Measurements from ENCODE around the gene COA8. TPM values are rescaled to one million over a fixed set of nuclear protein-coding genes. Genes with fewer than 3 reads are reported as not detected.

COA8 gene
- total RNA-seq (2013; cell fraction: nucleolus; rRNA removed) = 21.6 and 28.1 TPM in 2 replicates
- total RNA-seq (2014; rRNA removed) (23.7 and 37.3 TPM in 2 replicates), total RNA-seq (2014; rRNA removed; fragmentation: Illumina TruSeq; extraction: Trizol) (22.7 and 24.2 TPM in 2 replicates), total RNA-seq (2021) (29.0 and 34.7 TPM in 2 replicates), polyA plus RNA-seq (2011; rRNA removed) (20.5 and 29.0 TPM in 2 replicates), polyA plus RNA-seq (2014; fragmentation: Illumina TruSeq; extraction: Trizol) (27.4 and 30.6 TPM in 2 replicates), polyA plus RNA-seq (2014; fragmentation: Nextera tagmentation; extraction: Ambion mirVana) (10 to 100 TPM in 1 of 2 experiments, 1 to 10 TPM in 1; 6.1 to 11.3 TPM), polyA plus RNA-seq (2014; rRNA removed) (32.8 and 33.7 TPM in 2 replicates), polyA plus RNA-seq (2016; fragmentation: Nextera tagmentation; extraction: Ambion mirVana) (10 to 100 TPM; 67.6 to 69.5 TPM), polyA minus RNA-seq (2011; rRNA and poly(A)+ RNA removed) (5.6 and 7.1 TPM in 2 replicates), Bru-seq, nascent RNA (percentile 77 among the genes with signal in this experiment), BruChase-seq, experiment 1, labeled RNA remaining after a 6-hour chase (percentile 89 among the genes with signal in this experiment), BruChase-seq, experiment 2, labeled RNA remaining after a 2-hour chase (percentile 84 among the genes with signal in this experiment)
- 11.5 TPM for polyA plus RNA-seq (2011; ENCODE audit: low read depth)
- polyA plus RNA-seq (2011; cell fraction: cytosol; rRNA removed) = 15.1 and 16.3 TPM in 2 replicates
- 7.8 and 9.0 TPM in 2 replicates for polyA plus RNA-seq (2011; cell fraction: nucleus; rRNA removed)
- polyA plus RNA-seq (2012) = 34.8 and 40.5 TPM in 2 replicates
- polyA minus RNA-seq (2011; cell fraction: cytosol; rRNA and poly(A)+ RNA removed) = 2.7 and 3.8 TPM in 2 replicates
- 8.0 and 13.8 TPM in 2 replicates for polyA minus RNA-seq (2011; cell fraction: nucleus; rRNA and poly(A)+ RNA removed)
- long read RNA-seq, experiment 1, transcript APOPT1-201 (5 exons, 2,523 nt) = major isoform, 18 of 25 reads
- long read RNA-seq, experiment 1, partial matches to known transcripts = 1 of 25 reads
- long read RNA-seq, experiment 1, other reads (novel, unspliced or antisense) = 2 of 25 reads
- long read RNA-seq, experiment 2, transcript APOPT1-207 (5 exons, 906 nt) = minor isoform, 9 of 39 reads
- long read RNA-seq, experiment 2, transcript APOPT1-201 (5 exons, 2,523 nt) = major isoform, 18 of 39 reads
- long read RNA-seq, experiment 2, partial matches to known transcripts = 2 of 39 reads
- long read RNA-seq, experiment 2, other reads (novel, unspliced or antisense) = 3 of 39 reads

GRCh38 chr14:103562429-103563225 lies at the start of gene COA8, which contains the start of gene BAG5:
COA8 (plus strand) TSS chr14:103562960; CDS start chr14:103563002, 42 bp downstream.
BAG5 (minus strand) TSS chr14:103562657; CDS start chr14:103561164, 1,493 bp downstream.
- POLR2A ChIA-PET = interaction anchor here (0.7 kb wide), 1 partner anchor 158 kb away, joined by 3 read pairs; no protein-coding TSS in a partner anchor
- H3K4me3 ChIP-seq = peak within 1 kb of the TSS; percentile 97
- in situ Hi-C loops (cut with MboI) (no loop called here), intact Hi-C loops (cut with micrococcal nuclease; ENCODE audit: unreplicated experiment) (loop anchor here (5.0 kb wide), 1 partner anchor 70 kb away; no protein-coding TSS in a partner anchor)
- H3K79me2 ChIP-seq (ENCODE audit: control insufficient read depth, insufficient read depth, low read length) = peaks cover 81% of the 10 kb centered on the region
- no peaks in the 10 kb centered on the region for H3K9me3 ChIP-seq (replicated peaks; ENCODE audit: control insufficient read depth, insufficient read depth, low read length)
- SMC1A ChIA-PET (ENCODE audit: uncharacterized antibody, unreplicated experiment) = interaction anchor here (0.7 kb wide), 1 partner anchor 245 kb away, joined by 3 read pairs; no protein-coding TSS in a partner anchor
- peaks cover 16% of the 10 kb centered on the region for H3K4me1 ChIP-seq (ENCODE audit: control insufficient read depth, insufficient read depth, low read length)
- RAD21 ChIA-PET (ENCODE audit: unreplicated experiment) = interaction anchor here (1.6 kb wide), 1 partner anchor 32 kb away, joined by 5 read pairs; no protein-coding TSS in a partner anchor
- H3K27ac ChIP-seq (ENCODE audit: control insufficient read depth, insufficient read depth) = peak within 1 kb of the TSS; percentile 94
- no peaks in the 10 kb centered on the region for H3K27me3 ChIP-seq (replicated peaks in 1 of 2; ENCODE audit: control insufficient read depth in 2 of 2, insufficient read depth in 2 of 2, low read length in 1 of 2)
- peak; percentile 35 for DNase-seq (ENCODE audit: low read depth, low spot score)
- CTCF ChIA-PET = interaction anchor here (1.2 to 1.3 kb wide), 2 partner anchors 35 to 41 kb away, joined by 4 read pairs; no protein-coding TSS in a partner anchor
- H3K4me2 ChIP-seq (ENCODE audit: control insufficient read depth, insufficient read depth) = peak within 1 kb of the TSS; percentile 88
- H4K20me1 ChIP-seq (ENCODE audit: control insufficient read depth, insufficient read depth) = 0 out of 2 replicates have a peak, but pooled peaks cover 6% of the 10 kb centered on the region
- under 1% methylated on average over 85 of the region's 109 CpGs for WGBS (ENCODE audit: insufficient coverage, insufficient replicate concordance, low lambda C conversion rate, missing lambda C conversion rate)
- ATAC-seq = peak; percentile 85
- peak within 1 kb of the TSS; percentile 82 for H3K9ac ChIP-seq (ENCODE audit: control insufficient read depth, insufficient read depth, low read length)
- no TSS peak for BruUV-seq (replicated peaks)
- peak; percentile 57 for FAIRE-seq
- H3K36me3 ChIP-seq (ENCODE audit: control insufficient read depth in 2 of 2, insufficient read depth in 2 of 2, low read length in 1 of 2) = peaks cover 0 to 14% of the 10 kb centered on the region in 2 experiments; a peak in 3 of 4 replicates
- H2AFZ ChIP-seq (ENCODE audit: control insufficient read depth, low read depth, low read length) = peak within 1 kb of the TSS; percentile 96
- TF ChIP-seq BRCA1 (IDR thresholded peaks at IDR 0.05; ENCODE audit: low read depth, low read length) (no peak), SIX5 (IDR thresholded peaks at IDR 0.05; ENCODE audit: low read depth, low read length, severe bottlenecking) (peak; percentile 60), HDGF (IDR thresholded peaks at IDR 0.05) (0 out of 2 replicates have a peak, but pooled peaks have one; percentile 26), RUNX3 (IDR thresholded peaks at IDR 0.05; ENCODE audit: low read length) (peak; percentile 36; the same call in 1 of the 2 replicates), POLR2A (IDR thresholded peaks at IDR 0.05; ENCODE audit: low read depth, low read length) (peak; percentile 94), RELB (IDR thresholded peaks at IDR 0.05; ENCODE audit: low read depth) (peak; percentile 70), NFXL1 (IDR thresholded peaks at IDR 0.05; ENCODE audit: borderline replicate concordance) (peak; percentile 94), RFX5 (IDR thresholded peaks at IDR 0.05; ENCODE audit: low read depth, low read length) (no peak), CHD2 (IDR thresholded peaks at IDR 0.05; ENCODE audit: borderline replicate concordance, low read depth, low read length) (0 out of 2 replicates have a peak, but pooled peaks have one; percentile 14), JUNB (IDR thresholded peaks at IDR 0.05) (no peak), TBL1XR1 (IDR thresholded peaks at IDR 0.05; ENCODE audit: low read depth, low read length) (no peak), POLR2AphosphoS5 (IDR thresholded peaks at IDR 0.05; ENCODE audit: low read length) (peak; percentile 86), IRF4 (IDR thresholded peaks at IDR 0.05; ENCODE audit: low read depth, low read length) (no peak), ZSCAN29 (IDR thresholded peaks at IDR 0.05) (0 out of 2 replicates have a peak, but pooled peaks have one; percentile 41), SREBF1 (IDR thresholded peaks at IDR 0.05; ENCODE audit: low read length) (no peak), EP300 (IDR thresholded peaks at IDR 0.05; ENCODE audit: borderline replicate concordance in 1 of 2, control insufficient read depth in 1 of 2, low read depth in 2 of 2, low read length in 2 of 2) (no peak), GATAD2B (conservative IDR thresholded peaks at IDR 0.05; ENCODE audit: low read depth) (peak; percentile 99), DPF2 (IDR thresholded peaks at IDR 0.05) (peak; percentile 89), ZNF24 (IDR thresholded peaks at IDR 0.05) (peak; percentile 84), ZNF217 (IDR thresholded peaks at IDR 0.05) (peak; percentile 82)
